MM.1S (cell line): ENCODE measurements around the gene KHDRBS2.

ENCODE experiments used
- DNase-seq: peaks from one replicate; pipeline ENCODE4 v3.0.0-alpha.2; 2015
- H2AFZ ChIP-seq: fragments of 300-600 bp; sonication (generic); 2 replicates; pipeline ENCODE4 v1.6.0; 2016; ENCODE audit warnings: antibody characterized with exemption, low read length
- H3F3A ChIP-seq: fragments of 300-600 bp; sonication (generic); 2 replicates; pipeline ENCODE4 v1.6.1; 2016; ENCODE audit warnings: mild to moderate bottlenecking, antibody characterized with exemption, low read length, moderate library complexity, mixed read lengths; ENCODE audit not compliant: insufficient read depth
- H3K27ac ChIP-seq: fragments of 300-600 bp; sonication (generic); 2 replicates; pipeline ENCODE4 v1.5.1; 2016; ENCODE audit warnings: mild to moderate bottlenecking, low read length
- H3K27me3 ChIP-seq: fragments of 300-600 bp; sonication (generic); replicated peaks from 2 replicates; pipeline ENCODE4 v1.6.0; 2016; ENCODE audit warnings: low read length; ENCODE audit not compliant: insufficient read depth
- H3K36me3 ChIP-seq: fragments of 300-600 bp; sonication (generic); replicated peaks from 2 replicates; pipeline ENCODE4 v1.6.1; 2016; ENCODE audit warnings: mild to moderate bottlenecking, low read length, mixed read lengths; ENCODE audit not compliant: insufficient read depth
- H3K4me1 ChIP-seq: fragments of 300-600 bp; sonication (generic); 2 replicates; pipeline ENCODE4 v1.6.1; 2016; ENCODE audit warnings: low read length, mixed read lengths
- H3K4me2 ChIP-seq: fragments of 300-600 bp; sonication (generic); 2 replicates; pipeline ENCODE4 v1.6.0; 2016; ENCODE audit warnings: low read depth, low read length
- H3K4me3 ChIP-seq: fragments of 300-600 bp; sonication (generic); 2 replicates; pipeline ENCODE4 v1.5.1; 2016; ENCODE audit warnings: low read length, mixed read lengths
- H3K79me2 ChIP-seq: fragments of 300-600 bp; sonication (generic); 2 replicates; pipeline ENCODE4 v1.6.1; 2016; ENCODE audit warnings: mixed run types, low read length, mixed read lengths
- H3K9ac ChIP-seq: fragments of 300-600 bp; sonication (generic); 2 replicates; pipeline ENCODE4 v1.6.1; 2016; ENCODE audit warnings: low read length, mixed read lengths
- H3K9me2 ChIP-seq: fragments of 300-600 bp; sonication (generic); replicated peaks from 2 replicates; pipeline ENCODE4 v1.6.1; 2016; ENCODE audit warnings: mild to moderate bottlenecking, low read length, mixed read lengths; ENCODE audit not compliant: insufficient read depth
- H3K9me3 ChIP-seq: fragments of 300-600 bp; sonication (generic); replicated peaks from 2 replicates; pipeline ENCODE4 v1.6.1; 2016; ENCODE audit warnings: mild to moderate bottlenecking, low read length, mixed read lengths; ENCODE audit not compliant: insufficient read depth
- H4K20me1 ChIP-seq: fragments of 300-600 bp; sonication (generic); 2 replicates; pipeline ENCODE4 v1.6.1; 2016; ENCODE audit warnings: mild to moderate bottlenecking, low read length, moderate library complexity, mixed read lengths; ENCODE audit not compliant: insufficient read depth
- EZH2 ChIP-seq: fragments of 300-600 bp; sonication (generic); optimal IDR thresholded peaks from 2 replicates; pipeline ENCODE3; 2017; ENCODE audit warnings: low read depth, mild to moderate bottlenecking, antibody characterized with exemption, low read length, mixed read lengths
- EZH2phosphoT487 ChIP-seq: fragments of 300-600 bp; sonication (generic); IDR thresholded peaks from 2 replicates; pipeline ENCODE4 v1.6.1; 2018; ENCODE audit warnings: antibody characterized with exemption, low read length
- TF ChIP-seq, protein P1 (sequence below): fragments of 300-600 bp; sonication (generic); IDR thresholded peaks from 2 replicates; pipeline ENCODE4 v1.5.1; 2016; ENCODE audit warnings: antibody characterized with exemption, low read length, mixed read lengths

The KHDRBS2 gene

DNA sequence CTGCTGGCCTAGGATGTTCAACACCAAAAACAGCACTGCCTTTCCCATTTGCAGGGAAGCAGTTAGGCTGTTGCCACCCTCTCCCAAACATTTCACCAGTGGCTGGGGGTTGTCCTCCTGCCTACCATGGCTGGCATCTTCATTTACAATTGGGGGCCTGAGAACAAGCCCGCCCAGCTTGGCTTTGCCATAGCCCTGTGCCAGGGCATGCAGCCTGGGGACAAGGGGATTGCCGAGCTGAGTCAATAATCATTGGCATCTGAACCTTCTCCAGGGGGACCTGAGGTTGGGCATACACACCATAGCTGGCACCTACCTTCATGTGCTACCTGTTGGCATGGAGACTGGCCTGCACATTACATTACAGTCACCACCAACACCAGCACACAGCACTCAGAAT is 345.1 kb downstream of the KHDRBS2 start:
- Histone ChIP-seq H3K36me3 (no peaks in the 10 kb centered on the region), H2AFZ (no peak overlapping the region), H3F3A (no peaks in the 10 kb centered on the region), H3K27ac (no peak overlapping the region), H3K9me2 (no peaks in the 10 kb centered on the region), H3K9ac (no peak overlapping the region), H4K20me1 (no peaks in the 10 kb centered on the region), H3K4me3 (no peak overlapping the region), H3K9me3 (no peaks in the 10 kb centered on the region), H3K4me1 (no peaks in the 10 kb centered on the region), H3K27me3 (no peaks in the 10 kb centered on the region), H3K4me2 (no peak overlapping the region), H3K79me2 (no peaks in the 10 kb centered on the region)
- DNase-seq, result no peak
- TF ChIP-seq EZH2 (no peak), EZH2phosphoT487 (no peak)
- TF ChIP-seq, protein P1, sequence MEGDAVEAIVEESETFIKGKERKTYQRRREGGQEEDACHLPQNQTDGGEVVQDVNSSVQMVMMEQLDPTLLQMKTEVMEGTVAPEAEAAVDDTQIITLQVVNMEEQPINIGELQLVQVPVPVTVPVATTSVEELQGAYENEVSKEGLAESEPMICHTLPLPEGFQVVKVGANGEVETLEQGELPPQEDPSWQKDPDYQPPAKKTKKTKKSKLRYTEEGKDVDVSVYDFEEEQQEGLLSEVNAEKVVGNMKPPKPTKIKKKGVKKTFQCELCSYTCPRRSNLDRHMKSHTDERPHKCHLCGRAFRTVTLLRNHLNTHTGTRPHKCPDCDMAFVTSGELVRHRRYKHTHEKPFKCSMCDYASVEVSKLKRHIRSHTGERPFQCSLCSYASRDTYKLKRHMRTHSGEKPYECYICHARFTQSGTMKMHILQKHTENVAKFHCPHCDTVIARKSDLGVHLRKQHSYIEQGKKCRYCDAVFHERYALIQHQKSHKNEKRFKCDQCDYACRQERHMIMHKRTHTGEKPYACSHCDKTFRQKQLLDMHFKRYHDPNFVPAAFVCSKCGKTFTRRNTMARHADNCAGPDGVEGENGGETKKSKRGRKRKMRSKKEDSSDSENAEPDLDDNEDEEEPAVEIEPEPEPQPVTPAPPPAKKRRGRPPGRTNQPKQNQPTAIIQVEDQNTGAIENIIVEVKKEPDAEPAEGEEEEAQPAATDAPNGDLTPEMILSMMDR, result no peak

- Histone ChIP-seq H3K4me3 (no peak overlapping the region), H3F3A (no peaks in the 10 kb centered on the region)
- TF ChIP-seq, protein P1, result no peak
- TF ChIP-seq EZH2 (no peak), EZH2phosphoT487 (no peak)
Measured at GRCh38 chr6:61935242-61935846, 350.7 kb downstream of the KHDRBS2 start.

GRCh38 chr6:61909486-61909885 is 376.5 kb downstream of the KHDRBS2 start:
- Histone ChIP-seq H4K20me1 (no peaks in the 10 kb centered on the region), H3K79me2 (no peaks in the 10 kb centered on the region), H3K4me2 (no peak overlapping the region), H3K9me3 (no peaks in the 10 kb centered on the region), H3K9ac (no peak overlapping the region), H3K4me1 (no peaks in the 10 kb centered on the region), H3K9me2 (no peaks in the 10 kb centered on the region), H3K27me3 (no peaks in the 10 kb centered on the region), H3F3A (no peaks in the 10 kb centered on the region), H3K36me3 (no peaks in the 10 kb centered on the region), H3K4me3 (no peak overlapping the region), H2AFZ (no peak overlapping the region), H3K27ac (no peak overlapping the region)
- TF ChIP-seq EZH2, result no peak
- TF ChIP-seq, protein P1, result no peak
- no peak for TF ChIP-seq EZH2phosphoT487
- no peak for DNase-seq

More at GRCh38 chr6:61935242-61935846, 350.7 kb downstream of the KHDRBS2 start:
- no peaks in the 10 kb centered on the region for H4K20me1 ChIP-seq
- H3K27ac ChIP-seq, result no peak overlapping the region
- no peaks in the 10 kb centered on the region for H3K79me2 ChIP-seq
- H3K36me3 ChIP-seq, result no peaks in the 10 kb centered on the region
- H3K9me3 ChIP-seq, result no peaks in the 10 kb centered on the region
- no peak overlapping the region for H3K4me2 ChIP-seq
- H3K4me1 ChIP-seq, result no peaks in the 10 kb centered on the region
- DNase-seq, result no peak
- no peak overlapping the region for H2AFZ ChIP-seq
- H3K9me2 ChIP-seq, result no peaks in the 10 kb centered on the region
- H3K27me3 ChIP-seq, result no peaks in the 10 kb centered on the region
- H3K9ac ChIP-seq, result no peak overlapping the region
